IMR-90 (cell line): ENCODE results near the gene PCDHGA8. TPM values are rescaled to one million over a fixed set of nuclear protein-coding genes. Genes with fewer than 3 reads are reported as not detected.
"Not testable (repeated sequence)": the region's sequence is repeated elsewhere in the genome, so short reads cannot be mapped to it uniquely, and the experiment has no call there.

Source experiments
- ATAC-seq: fragments of 200-7000 bp; cut with Tn5 transposase; 2 replicates; pipeline ENCODE4 v1.9.1; 2020; ENCODE audit warnings: low read depth, mild to moderate bottlenecking, moderate library complexity
- BruUV-seq: library from RNA; stranded (reverse); fragments of 400-500 nt; replicated peaks from 2 replicates; lab custom pipeline; 2021; lab: Mats Ljungman, UMichigan
- CTCF ChIA-PET: fragments of 300-600 bp; formaldehyde crosslinking; extraction: SDS; loops from one replicate; lab custom pipeline; 2021; ENCODE audit warnings: antibody characterized with exemption; lab: Yijun Ruan, JAX
- POLR2A ChIA-PET: fragments of 300-600 bp; sonication (Branson Sonifier 250); formaldehyde crosslinking; loops from one replicate; lab custom pipeline; 2022; ENCODE audit warnings: antibody characterized with exemption; ENCODE audit not compliant: unreplicated experiment; lab: Charles Lee
- DNase-seq: peaks from one replicate; pipeline ENCODE4 v3.0.0; 2013
- H2AFZ ChIP-seq: replicated peaks from 2 replicates; pipeline ENCODE3; 2013; ENCODE audit warnings: low read length, mild to moderate bottlenecking; ENCODE audit not compliant: poor library complexity
- H2AK5ac ChIP-seq: 2 replicates; pipeline ENCODE4 v1.6.1; 2013; ENCODE audit warnings: low read depth, low read length, inconsistent platforms
- H2AK9ac ChIP-seq: replicated peaks from 2 replicates; pipeline ENCODE3; 2013; ENCODE audit warnings: mild to moderate bottlenecking, low read depth, low read length, moderate library complexity; ENCODE audit not compliant: poor library complexity
- H2BK120ac ChIP-seq: 2 replicates; pipeline ENCODE4 v1.6.1; 2013; ENCODE audit warnings: low read depth, low read length, inconsistent platforms
- H2BK15ac ChIP-seq: 3 replicates; pipeline ENCODE4 v1.6.1; 2013; ENCODE audit warnings: low read depth, low read length, inconsistent platforms
- H2BK20ac ChIP-seq: 2 replicates; pipeline ENCODE4 v1.6.1; 2013; ENCODE audit warnings: low read depth, mild to moderate bottlenecking, inconsistent platforms, low read length, moderate library complexity
- H2BK5ac ChIP-seq: 2 replicates; pipeline ENCODE4 v1.6.1; 2013; ENCODE audit warnings: mild to moderate bottlenecking, low read depth, low read length, inconsistent platforms; ENCODE audit not compliant: poor library complexity, severe bottlenecking
- H3K14ac ChIP-seq: replicated peaks from 2 replicates; pipeline ENCODE4 v1.6.1; 2013; ENCODE audit warnings: low read depth, low read length, inconsistent platforms
- H3K18ac ChIP-seq: 2 replicates; pipeline ENCODE4 v1.6.1; 2013; ENCODE audit warnings: low read depth, low read length, control low read depth
- H3K23ac ChIP-seq: 2 replicates; pipeline ENCODE4 v1.6.1; 2013; ENCODE audit warnings: low read depth, low read length, inconsistent platforms
- H3K27ac ChIP-seq: 2 replicates; pipeline ENCODE4 v1.5.1; 2013; ENCODE audit warnings: mild to moderate bottlenecking, control low read depth, low read length; ENCODE audit not compliant: insufficient read depth
- H3K27me3 ChIP-seq: 2 replicates; pipeline ENCODE4 v1.6.1; 2013; ENCODE audit warnings: low read length; ENCODE audit not compliant: control insufficient read depth, insufficient read depth
- H3K36me3 ChIP-seq: 2 replicates; pipeline ENCODE4 v1.6.1; 2013; ENCODE audit warnings: low read length, mixed read lengths; ENCODE audit not compliant: control insufficient read depth, insufficient read depth
- H3K4ac ChIP-seq: 2 replicates; pipeline ENCODE4 v1.6.1; 2013; ENCODE audit warnings: low read depth, low read length, inconsistent platforms
- H3K4me1 ChIP-seq: 2 replicates; pipeline ENCODE4 v1.6.1; 2013; ENCODE audit warnings: low read length, mixed read lengths; ENCODE audit not compliant: control insufficient read depth, insufficient read depth
- H3K4me2 ChIP-seq: 2 replicates; pipeline ENCODE4 v1.6.1; 2013; ENCODE audit warnings: low read depth, mild to moderate bottlenecking, control low read depth, low read length, moderate library complexity
- H3K4me3 ChIP-seq: 2 replicates; pipeline ENCODE4 v1.5.1; 2013; ENCODE audit warnings: low read depth, mild to moderate bottlenecking, control low read depth, low read length, moderate library complexity; ENCODE audit not compliant: insufficient read depth
- H3K56ac ChIP-seq: 2 replicates; pipeline ENCODE4 v1.6.1; 2013; ENCODE audit warnings: low read length, inconsistent platforms; ENCODE audit not compliant: insufficient read depth; ENCODE audit errors: extremely low read depth
- H3K79me1 ChIP-seq, 2 experiments: 2 replicates each; pipeline ENCODE4 v1.6.1; 2013; ENCODE audit warnings: low read length in 2 of 2, inconsistent platforms in 1 of 2, low read depth in 1 of 2
- H3K9ac ChIP-seq: 2 replicates; pipeline ENCODE4 v1.6.1; 2013; ENCODE audit warnings: low read depth, low read length, control low read depth
- H3K9me1 ChIP-seq: 2 replicates; pipeline ENCODE4 v1.6.1; 2013; ENCODE audit warnings: low read length, inconsistent platforms; ENCODE audit not compliant: insufficient read depth
- H3K9me3 ChIP-seq: 2 replicates; pipeline ENCODE4 v1.6.1; 2013; ENCODE audit warnings: low read length; ENCODE audit not compliant: control insufficient read depth, insufficient read depth
- H4K20me1 ChIP-seq: 2 replicates; pipeline ENCODE4 v1.6.1; 2013; ENCODE audit warnings: low read length, inconsistent platforms; ENCODE audit not compliant: insufficient read depth
- H4K5ac ChIP-seq: 2 replicates; pipeline ENCODE4 v1.6.1; 2013; ENCODE audit warnings: mild to moderate bottlenecking, low read depth, low read length, control low read depth
- H4K8ac ChIP-seq, 2 experiments: 2 replicates each; pipeline ENCODE4 v1.6.1; 2013; ENCODE audit warnings: low read depth in 2 of 2, low read length in 2 of 2, control low read depth in 1 of 2, inconsistent platforms in 1 of 2
- H4K91ac ChIP-seq: 2 replicates; pipeline ENCODE4 v1.6.1; 2013; ENCODE audit warnings: low read depth, low read length, inconsistent platforms; ENCODE audit not compliant: insufficient read depth
- whole genome bisulfite sequencing, 2 experiments: methylation state at CpG; one replicate each; pipeline versions ENCODE4 v1.1.5 to v1.1.7; 2013; ENCODE audit warnings: missing lambda C conversion rate in 2 of 2; ENCODE audit not compliant: insufficient read length in 1 of 2; ENCODE audit errors: extremely low coverage in 2 of 2; 5-methylcytosine and 5-hydroxymethylcytosine counted together
- dilution Hi-C: fragments of 300-500 bp; cut with HindIII; formaldehyde crosslinking; loops from one replicate; pipeline ENCODE4 v1.14.3; 2018; ENCODE audit warnings: low sequenced_read_pairs; ENCODE audit not compliant: unreplicated experiment
- in situ Hi-C: fragments of 300-500 bp; cut with MboI; formaldehyde crosslinking; loops from 3 replicates; pipeline ENCODE4 v1.14.3; 2019; ENCODE audit warnings: low sequenced_read_pairs, inconsistent platforms, mixed read lengths
- intact Hi-C: fragments of 100-400 bp; cut with micrococcal nuclease; formaldehyde crosslinking; loops from 2 replicates; pipeline ENCODE4 v1.10.0; 2022
- polyA plus RNA-seq, 3 experiments: library from polyadenylated mRNA; depleted of rRNA; stranded (reverse); fragments of >200 nt; gene quantifications; 2 replicates each; pipeline ENCODE4 v1.2.3, GENCODE V29; 2012; ENCODE audit warnings: low replicate concordance in 1 of 3
- total RNA-seq: library from RNA; depleted of rRNA; stranded (reverse); fragments of >200 nt; gene quantifications from 2 replicates; pipeline ENCODE4 v1.2.3, GENCODE V29; 2012

Gene PCDHGA8
- total and polyA plus RNA-seq, 2 of the 4 experiments (the other 2 are of a cell fraction): 0.89 to 2.0 TPM

GRCh38 chr5:141432308-141432707, 39.9 kb downstream of the PCDHGA8 start:
- in situ Hi-C loops, BruUV-seq: not testable (repeated sequence)

GRCh38 chr5:141432726-141433125, 40.3 kb downstream of the PCDHGA8 start:
- dilution Hi-C loops, H3K4me3 ChIP-seq, H2AFZ ChIP-seq, H2BK20ac ChIP-seq, H2AK5ac ChIP-seq, H3K9ac ChIP-seq, in situ Hi-C loops, DNase-seq, POLR2A ChIA-PET, H3K18ac ChIP-seq, BruUV-seq, H3K27ac ChIP-seq, H2BK120ac ChIP-seq, H4K20me1 ChIP-seq, H3K4me1 ChIP-seq, H4K8ac ChIP-seq, H4K91ac ChIP-seq, H3K23ac ChIP-seq, ATAC-seq, H2AK9ac ChIP-seq, H2BK15ac ChIP-seq, H3K9me1 ChIP-seq, H4K5ac ChIP-seq, H2BK5ac ChIP-seq, H3K4ac ChIP-seq, H3K14ac ChIP-seq, H3K27me3 ChIP-seq, H3K56ac ChIP-seq, H3K4me2 ChIP-seq: not testable (repeated sequence)
- CTCF ChIA-PET: interaction anchor here (0.6 kb wide), 1 partner anchor 73 kb away, joined by 3 read pairs; no protein-coding TSS in a partner anchor
- peaks cover 27% of the 10 kb centered on the region; the same call in 1 of the 2 replicates for H3K9me3 ChIP-seq
- peaks cover 11% of the 10 kb centered on the region; the same call in 1 of the 2 replicates for H3K36me3 ChIP-seq
- 47% methylated on average over 8 of the region's 29 CpGs; no CpG with 5 or more reads in 1 of the 2 experiments for WGBS, 2 experiments
- intact Hi-C loops: loop anchor here (5.0 kb wide), 1 partner anchor 45 kb away; the partner anchor contains the start of gene PCDHGC3
- peaks cover 18% of the 10 kb centered on the region in 2 experiments; a peak in 3 of 4 replicates for H3K79me1 ChIP-seq

More at GRCh38 chr5:141432308-141432707, 39.9 kb downstream of the PCDHGA8 start:
- H2BK15ac ChIP-seq, H3K4me1 ChIP-seq, H3K18ac ChIP-seq, H3K14ac ChIP-seq, H2AK5ac ChIP-seq, H3K4me3 ChIP-seq, H3K9ac ChIP-seq, POLR2A ChIA-PET, dilution Hi-C loops, H3K56ac ChIP-seq, H3K4ac ChIP-seq, H2BK5ac ChIP-seq, ATAC-seq, H2BK20ac ChIP-seq, H4K91ac ChIP-seq, H3K27me3 ChIP-seq, H2BK120ac ChIP-seq, H4K8ac ChIP-seq, H3K23ac ChIP-seq, H4K20me1 ChIP-seq, DNase-seq, H3K4me2 ChIP-seq, H4K5ac ChIP-seq, H3K9me1 ChIP-seq, H3K27ac ChIP-seq: not testable (repeated sequence)
- H2AFZ ChIP-seq: peak overlapping the region; percentile 49
- H2AK9ac ChIP-seq: peak overlapping the region; percentile 31
- WGBS, 2 experiments: 56% methylated on average over 15 of the region's 38 CpGs; no CpG with 5 or more reads in 1 of the 2 experiments
- CTCF ChIA-PET: interaction anchor here (0.6 kb wide), 1 partner anchor 74 kb away, joined by 3 read pairs; no protein-coding TSS in a partner anchor
- peaks cover 31% of the 10 kb centered on the region; the same call in 1 of the 2 replicates for H3K9me3 ChIP-seq
- peaks cover 17 to 20% of the 10 kb centered on the region in 2 experiments; a peak in 3 of 4 replicates for H3K79me1 ChIP-seq
- intact Hi-C loops: loop anchor here (5.0 kb wide), 1 partner anchor 45 kb away; the partner anchor contains the start of gene PCDHGC3
- peaks cover 15% of the 10 kb centered on the region; the same call in 1 of the 2 replicates for H3K36me3 ChIP-seq
